ENCODE measurements around the gene WDR55. TPM values are rescaled to one million over a fixed set of nuclear protein-coding genes. Genes with fewer than 3 reads are reported as not detected.

The WDR55 gene
- total and polyA plus RNA-seq, 2 of the 8 experiments (the other 6 are each of a cell fraction or from before 2014, with no cell fraction given): 15.3 to 22.7 TPM

Small RNA genes lying within 50 kb of the gene (microRNA-seq; reads per million reads assigned to microRNA genes)
- gene MIR3655 (ENCODE audit: borderline microRNAs expressed in 2 of 2, borderline number of aligned reads in 2 of 2, borderline replicate concordance in 1 of 2): 0 to 0.20 reads per million in 2 experiments

Small RNA genes lying within 50 kb of the gene (small RNA-seq; reads per million reads assigned to genes)
- 70.3 reads per million, percentile 97 among the genes with 10 or more reads in this experiment for gene VTRNA1-1 (ENCODE audit: insufficient read depth)
- gene VTRNA1-2 (ENCODE audit: insufficient read depth): not detected

Other genes with a start within 250 kb of the WDR55 start
- 8.9 and 11.7 TPM in 2 replicates for gene EIF4EBP3, start 117.2 kb upstream of the WDR55 start, total RNA-seq (2021; fragmentation: NEBNext Ultra II Directional; extraction: Animal tissue kit (Norgen Biotek cat#: 25700))
- 11.0 and 11.1 TPM in 2 replicates for gene EIF4EBP3, start 117.2 kb upstream of the WDR55 start, polyA plus RNA-seq (2011; rRNA removed)
- gene SRA1, start 107.4 kb upstream of the WDR55 start, total RNA-seq (2021; fragmentation: NEBNext Ultra II Directional; extraction: Animal tissue kit (Norgen Biotek cat#: 25700)): 34.3 and 39.4 TPM in 2 replicates
- gene SRA1, start 107.4 kb upstream of the WDR55 start, polyA plus RNA-seq (2011; rRNA removed): 26.0 and 27.4 TPM in 2 replicates
- gene APBB3, start 100.3 kb upstream of the WDR55 start, total RNA-seq (2021; fragmentation: NEBNext Ultra II Directional; extraction: Animal tissue kit (Norgen Biotek cat#: 25700)): 12.0 and 16.0 TPM in 2 replicates
- gene APBB3, start 100.3 kb upstream of the WDR55 start, polyA plus RNA-seq (2011; rRNA removed): 21.9 and 30.0 TPM in 2 replicates
- 78.6 and 81.9 TPM in 2 replicates for gene SLC35A4, start 100.1 kb upstream of the WDR55 start, total RNA-seq (2021; fragmentation: NEBNext Ultra II Directional; extraction: Animal tissue kit (Norgen Biotek cat#: 25700))
- 131 and 133 TPM in 2 replicates for gene SLC35A4, start 100.1 kb upstream of the WDR55 start, polyA plus RNA-seq (2011; rRNA removed)
- gene CD14, start 31.7 kb upstream of the WDR55 start, total RNA-seq (2021; fragmentation: NEBNext Ultra II Directional; extraction: Animal tissue kit (Norgen Biotek cat#: 25700)): 0.48 TPM in 1 of 2 replicates, not detected in the other
- 0.15 and 0.24 TPM in 2 replicates for gene CD14, start 31.7 kb upstream of the WDR55 start, polyA plus RNA-seq (2011; rRNA removed)
- gene TMCO6, start 25.5 kb upstream of the WDR55 start, total RNA-seq (2021; fragmentation: NEBNext Ultra II Directional; extraction: Animal tissue kit (Norgen Biotek cat#: 25700)): 21.9 and 29.0 TPM in 2 replicates
- gene TMCO6, start 25.5 kb upstream of the WDR55 start, polyA plus RNA-seq (2011; rRNA removed): 40.9 and 53.6 TPM in 2 replicates
- 75.2 and 77.1 TPM in 2 replicates for gene NDUFA2, start 17.3 kb upstream of the WDR55 start, total RNA-seq (2021; fragmentation: NEBNext Ultra II Directional; extraction: Animal tissue kit (Norgen Biotek cat#: 25700))
- gene NDUFA2, start 17.3 kb upstream of the WDR55 start, polyA plus RNA-seq (2011; rRNA removed): 146 and 154 TPM in 2 replicates
- gene IK, start 17.1 kb upstream of the WDR55 start, total RNA-seq (2021; fragmentation: NEBNext Ultra II Directional; extraction: Animal tissue kit (Norgen Biotek cat#: 25700)): 57.4 and 63.4 TPM in 2 replicates
- gene IK, start 17.1 kb upstream of the WDR55 start, polyA plus RNA-seq (2011; rRNA removed): 25.3 and 41.7 TPM in 2 replicates
- gene DND1, start 8.7 kb downstream of the WDR55 start, total RNA-seq (2021; fragmentation: NEBNext Ultra II Directional; extraction: Animal tissue kit (Norgen Biotek cat#: 25700)): 0.41 and 0.84 TPM in 2 replicates
- gene DND1, start 8.7 kb downstream of the WDR55 start, polyA plus RNA-seq (2011; rRNA removed): 2.1 and 3.5 TPM in 2 replicates
- 55.6 and 56.8 TPM in 2 replicates for gene HARS1, start 26.5 kb downstream of the WDR55 start, total RNA-seq (2021; fragmentation: NEBNext Ultra II Directional; extraction: Animal tissue kit (Norgen Biotek cat#: 25700))
- 26.1 and 27.8 TPM in 2 replicates for gene HARS1, start 26.5 kb downstream of the WDR55 start, polyA plus RNA-seq (2011; rRNA removed)
- gene HARS2, start 26.6 kb downstream of the WDR55 start, total RNA-seq (2021; fragmentation: NEBNext Ultra II Directional; extraction: Animal tissue kit (Norgen Biotek cat#: 25700)): 21.4 and 23.1 TPM in 2 replicates
- 12.9 and 16.1 TPM in 2 replicates for gene HARS2, start 26.6 kb downstream of the WDR55 start, polyA plus RNA-seq (2011; rRNA removed)
- 56.8 and 58.8 TPM in 2 replicates for gene ZMAT2, start 35.5 kb downstream of the WDR55 start, total RNA-seq (2021; fragmentation: NEBNext Ultra II Directional; extraction: Animal tissue kit (Norgen Biotek cat#: 25700))
- gene ZMAT2, start 35.5 kb downstream of the WDR55 start, polyA plus RNA-seq (2011; rRNA removed): 38.9 and 65.9 TPM in 2 replicates
- gene PCDHA1, start 121.2 kb downstream of the WDR55 start, total RNA-seq (2021; fragmentation: NEBNext Ultra II Directional; extraction: Animal tissue kit (Norgen Biotek cat#: 25700)): 0.50 and 0.52 TPM in 2 replicates
- gene PCDHA1, start 121.2 kb downstream of the WDR55 start, polyA plus RNA-seq (2011; rRNA removed): 0.23 and 0.52 TPM in 2 replicates
- gene PCDHA2, start 129.9 kb downstream of the WDR55 start, total RNA-seq (2021; fragmentation: NEBNext Ultra II Directional; extraction: Animal tissue kit (Norgen Biotek cat#: 25700)): 1.9 TPM in 2 replicates
- 0.86 and 1.2 TPM in 2 replicates for gene PCDHA2, start 129.9 kb downstream of the WDR55 start, polyA plus RNA-seq (2011; rRNA removed)
- 0.67 and 0.80 TPM in 2 replicates for gene PCDHA3, start 136.2 kb downstream of the WDR55 start, total RNA-seq (2021; fragmentation: NEBNext Ultra II Directional; extraction: Animal tissue kit (Norgen Biotek cat#: 25700))
- gene PCDHA3, start 136.2 kb downstream of the WDR55 start, polyA plus RNA-seq (2011; rRNA removed): 0.48 and 0.61 TPM in 2 replicates
- 5.3 and 5.7 TPM in 2 replicates for gene PCDHA4, start 142.2 kb downstream of the WDR55 start, total RNA-seq (2021; fragmentation: NEBNext Ultra II Directional; extraction: Animal tissue kit (Norgen Biotek cat#: 25700))
- 3.7 and 3.8 TPM in 2 replicates for gene PCDHA4, start 142.2 kb downstream of the WDR55 start, polyA plus RNA-seq (2011; rRNA removed)
- gene PCDHA5, start 156.7 kb downstream of the WDR55 start, total RNA-seq (2021; fragmentation: NEBNext Ultra II Directional; extraction: Animal tissue kit (Norgen Biotek cat#: 25700)): 0.52 and 0.76 TPM in 2 replicates
- gene PCDHA5, start 156.7 kb downstream of the WDR55 start, polyA plus RNA-seq (2011; rRNA removed): 0.28 and 0.33 TPM in 2 replicates
- gene PCDHA6, start 163.1 kb downstream of the WDR55 start, total RNA-seq (2021; fragmentation: NEBNext Ultra II Directional; extraction: Animal tissue kit (Norgen Biotek cat#: 25700)): 6.5 and 7.1 TPM in 2 replicates
- 0.50 and 0.71 TPM in 2 replicates for gene PCDHA6, start 163.1 kb downstream of the WDR55 start, polyA plus RNA-seq (2011; rRNA removed)
- 1.6 and 2.7 TPM in 2 replicates for gene PCDHA7, start 169.4 kb downstream of the WDR55 start, total RNA-seq (2021; fragmentation: NEBNext Ultra II Directional; extraction: Animal tissue kit (Norgen Biotek cat#: 25700))
- 0.86 and 0.89 TPM in 2 replicates for gene PCDHA7, start 169.4 kb downstream of the WDR55 start, polyA plus RNA-seq (2011; rRNA removed)
- gene PCDHA8, start 176.3 kb downstream of the WDR55 start, total RNA-seq (2021; fragmentation: NEBNext Ultra II Directional; extraction: Animal tissue kit (Norgen Biotek cat#: 25700)): 0.52 and 0.96 TPM in 2 replicates
- gene PCDHA8, start 176.3 kb downstream of the WDR55 start, polyA plus RNA-seq (2011; rRNA removed): 0.14 and 0.17 TPM in 2 replicates
- 0.28 and 0.36 TPM in 2 replicates for gene PCDHA9, start 183.5 kb downstream of the WDR55 start, total RNA-seq (2021; fragmentation: NEBNext Ultra II Directional; extraction: Animal tissue kit (Norgen Biotek cat#: 25700))
- gene PCDHA9, start 183.5 kb downstream of the WDR55 start, polyA plus RNA-seq (2011; rRNA removed): 0.12 and 0.17 TPM in 2 replicates
- 5.4 and 5.5 TPM in 2 replicates for gene PCDHA10, start 191.0 kb downstream of the WDR55 start, total RNA-seq (2021; fragmentation: NEBNext Ultra II Directional; extraction: Animal tissue kit (Norgen Biotek cat#: 25700))
- 2.8 TPM in 2 replicates for gene PCDHA10, start 191.0 kb downstream of the WDR55 start, polyA plus RNA-seq (2011; rRNA removed)
- 6.6 and 6.9 TPM in 2 replicates for gene PCDHA11, start 204.1 kb downstream of the WDR55 start, total RNA-seq (2021; fragmentation: NEBNext Ultra II Directional; extraction: Animal tissue kit (Norgen Biotek cat#: 25700))
- gene PCDHA11, start 204.1 kb downstream of the WDR55 start, polyA plus RNA-seq (2011; rRNA removed): 4.7 and 6.5 TPM in 2 replicates
- 9.3 and 10.6 TPM in 2 replicates for gene PCDHA12, start 210.4 kb downstream of the WDR55 start, total RNA-seq (2021; fragmentation: NEBNext Ultra II Directional; extraction: Animal tissue kit (Norgen Biotek cat#: 25700))
- 4.2 and 5.7 TPM in 2 replicates for gene PCDHA12, start 210.4 kb downstream of the WDR55 start, polyA plus RNA-seq (2011; rRNA removed)
- gene PCDHA13, start 217.2 kb downstream of the WDR55 start, total RNA-seq (2021; fragmentation: NEBNext Ultra II Directional; extraction: Animal tissue kit (Norgen Biotek cat#: 25700)): 1.1 and 1.2 TPM in 2 replicates
- 1.3 and 1.4 TPM in 2 replicates for gene PCDHA13, start 217.2 kb downstream of the WDR55 start, polyA plus RNA-seq (2011; rRNA removed)

All from H1 (cell line).